ENCODE measurements around the gene CDC14A.

GRCh38 chr1:100325415-100326324 is 26.6 kb upstream of the CDC14A start:
- TF ChIP-seq, protein P1, sequence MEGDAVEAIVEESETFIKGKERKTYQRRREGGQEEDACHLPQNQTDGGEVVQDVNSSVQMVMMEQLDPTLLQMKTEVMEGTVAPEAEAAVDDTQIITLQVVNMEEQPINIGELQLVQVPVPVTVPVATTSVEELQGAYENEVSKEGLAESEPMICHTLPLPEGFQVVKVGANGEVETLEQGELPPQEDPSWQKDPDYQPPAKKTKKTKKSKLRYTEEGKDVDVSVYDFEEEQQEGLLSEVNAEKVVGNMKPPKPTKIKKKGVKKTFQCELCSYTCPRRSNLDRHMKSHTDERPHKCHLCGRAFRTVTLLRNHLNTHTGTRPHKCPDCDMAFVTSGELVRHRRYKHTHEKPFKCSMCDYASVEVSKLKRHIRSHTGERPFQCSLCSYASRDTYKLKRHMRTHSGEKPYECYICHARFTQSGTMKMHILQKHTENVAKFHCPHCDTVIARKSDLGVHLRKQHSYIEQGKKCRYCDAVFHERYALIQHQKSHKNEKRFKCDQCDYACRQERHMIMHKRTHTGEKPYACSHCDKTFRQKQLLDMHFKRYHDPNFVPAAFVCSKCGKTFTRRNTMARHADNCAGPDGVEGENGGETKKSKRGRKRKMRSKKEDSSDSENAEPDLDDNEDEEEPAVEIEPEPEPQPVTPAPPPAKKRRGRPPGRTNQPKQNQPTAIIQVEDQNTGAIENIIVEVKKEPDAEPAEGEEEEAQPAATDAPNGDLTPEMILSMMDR (IDR thresholded peaks at IDR 0.05; ENCODE audit: poor library complexity), result no peak
- TF ChIP-seq EZH2 (IDR thresholded peaks at IDR 0.05; ENCODE audit: borderline replicate concordance), result no peak

Measured in hepatocyte (in vitro differentiated cells).